ENCODE measurements around the gene KLHL18. TPM values are rescaled to one million over a fixed set of nuclear protein-coding genes. Genes with fewer than 3 reads are reported as not detected.

Gene KLHL18
- total RNA-seq, 1 donor from 2014 or later = 30.2 TPM

DNA sequence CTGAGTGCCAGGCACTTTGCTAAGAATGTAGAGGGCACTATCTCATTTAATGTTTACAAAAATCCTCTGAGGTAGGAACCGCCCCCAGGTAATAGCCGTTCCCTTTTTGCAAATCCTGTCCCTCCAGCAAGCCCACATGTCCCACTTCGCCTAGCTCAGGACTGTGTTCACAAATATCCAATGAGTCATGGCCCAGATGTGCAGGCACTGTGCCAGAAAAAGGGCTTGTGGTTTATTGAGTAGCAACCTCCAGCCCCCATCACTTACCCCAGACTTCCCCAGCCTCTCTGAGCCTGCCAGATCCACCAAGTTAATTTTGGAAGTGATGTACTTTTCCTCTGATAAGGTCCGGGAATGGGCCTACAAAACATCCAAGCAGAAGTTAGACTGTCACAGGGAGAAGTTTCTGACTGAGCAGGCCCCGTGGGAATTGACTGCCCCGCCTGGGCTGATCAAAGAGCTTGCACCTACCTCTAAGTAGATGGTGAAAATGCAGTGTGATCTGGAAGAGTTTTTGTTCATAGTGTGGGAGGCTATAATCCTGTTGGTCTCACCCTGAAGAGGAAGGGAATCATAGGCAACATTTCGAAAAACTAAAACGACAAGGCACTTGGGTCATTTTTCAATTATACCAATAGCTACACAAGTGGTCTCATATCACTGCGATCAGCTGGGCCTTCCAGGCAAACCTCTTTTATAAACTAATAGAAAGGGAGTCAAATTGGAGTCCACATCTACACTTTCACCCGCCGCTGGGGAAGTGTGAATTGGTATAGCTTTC is 15.8 kb upstream of the KLHL18 start:
- TF ChIP-seq, protein P1, sequence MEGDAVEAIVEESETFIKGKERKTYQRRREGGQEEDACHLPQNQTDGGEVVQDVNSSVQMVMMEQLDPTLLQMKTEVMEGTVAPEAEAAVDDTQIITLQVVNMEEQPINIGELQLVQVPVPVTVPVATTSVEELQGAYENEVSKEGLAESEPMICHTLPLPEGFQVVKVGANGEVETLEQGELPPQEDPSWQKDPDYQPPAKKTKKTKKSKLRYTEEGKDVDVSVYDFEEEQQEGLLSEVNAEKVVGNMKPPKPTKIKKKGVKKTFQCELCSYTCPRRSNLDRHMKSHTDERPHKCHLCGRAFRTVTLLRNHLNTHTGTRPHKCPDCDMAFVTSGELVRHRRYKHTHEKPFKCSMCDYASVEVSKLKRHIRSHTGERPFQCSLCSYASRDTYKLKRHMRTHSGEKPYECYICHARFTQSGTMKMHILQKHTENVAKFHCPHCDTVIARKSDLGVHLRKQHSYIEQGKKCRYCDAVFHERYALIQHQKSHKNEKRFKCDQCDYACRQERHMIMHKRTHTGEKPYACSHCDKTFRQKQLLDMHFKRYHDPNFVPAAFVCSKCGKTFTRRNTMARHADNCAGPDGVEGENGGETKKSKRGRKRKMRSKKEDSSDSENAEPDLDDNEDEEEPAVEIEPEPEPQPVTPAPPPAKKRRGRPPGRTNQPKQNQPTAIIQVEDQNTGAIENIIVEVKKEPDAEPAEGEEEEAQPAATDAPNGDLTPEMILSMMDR (IDR thresholded peaks at IDR 0.05) = no peak
- Histone ChIP-seq H3K9me3 (no peaks in the 10 kb centered on the region), H3K27me3 (ENCODE audit: low read depth) (no peaks in the 10 kb centered on the region), H3K4me3 (no peak overlapping the region), H3K36me3 (peaks cover 6% of the 10 kb centered on the region), H3K27ac (no peak overlapping the region), H3K4me1 (peaks cover 8% of the 10 kb centered on the region)
- ATAC-seq (peak; percentile 65 to 71), DNase-seq (peak; percentile 58)
- intact Hi-C loops (cut with DNase I) = no loop called here

DNA sequence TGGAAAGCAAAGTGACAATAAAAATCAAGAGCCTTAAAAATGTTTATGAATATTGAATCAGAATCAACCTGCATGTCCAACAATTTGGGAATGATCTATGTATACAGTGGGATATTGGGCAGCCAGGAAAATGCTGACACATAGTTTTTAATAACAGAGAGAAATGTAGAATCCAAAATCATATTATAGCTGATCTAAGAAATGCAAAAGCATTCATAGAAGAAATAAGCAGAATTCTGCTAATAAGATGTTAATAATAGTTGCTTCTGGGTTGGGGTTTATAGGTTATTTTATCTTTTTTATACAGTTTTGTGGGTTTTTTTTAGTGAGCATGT is 15.3 kb upstream of the KLHL18 start:
- ATAC-seq (no peak), DNase-seq (no peak)
- intact Hi-C loops (cut with DNase I) = no loop called here
- H3K27me3 ChIP-seq (ENCODE audit: low read depth) = no peaks in the 10 kb centered on the region
- peaks cover 6% of the 10 kb centered on the region for H3K36me3 ChIP-seq
- peaks cover 8% of the 10 kb centered on the region for H3K4me1 ChIP-seq
- H3K4me3 ChIP-seq = no peak overlapping the region
- no peaks in the 10 kb centered on the region for H3K9me3 ChIP-seq
- no peak overlapping the region for H3K27ac ChIP-seq
- TF ChIP-seq, protein P1 (IDR thresholded peaks at IDR 0.05) = no peak

DNA sequence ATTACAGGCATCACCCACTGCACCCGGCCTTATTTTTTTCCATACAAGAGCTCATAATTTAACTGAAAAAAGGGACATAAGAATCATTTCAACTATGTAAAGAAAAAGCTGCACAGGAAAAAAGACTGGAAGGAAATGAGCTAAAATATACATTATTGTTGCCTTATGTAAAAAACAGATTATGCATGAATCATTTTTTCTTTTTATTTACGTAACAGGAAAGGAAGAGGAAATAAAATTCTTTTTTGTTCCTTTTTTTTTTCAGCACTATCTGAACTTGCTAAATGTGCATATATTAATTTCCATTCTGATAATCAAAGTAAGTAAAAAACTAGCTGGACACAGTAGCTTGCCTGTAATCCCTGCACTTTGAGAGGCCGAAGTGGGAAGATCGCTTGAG is 12.2 kb upstream of the KLHL18 start:
- H3K36me3 ChIP-seq = peaks cover 19% of the 10 kb centered on the region
- no peak overlapping the region for H3K4me3 ChIP-seq
- ATAC-seq (no peak), DNase-seq (no peak)
- no peaks in the 10 kb centered on the region for H3K9me3 ChIP-seq
- no peak overlapping the region for H3K27ac ChIP-seq
- H3K4me1 ChIP-seq = peaks cover 8% of the 10 kb centered on the region
- intact Hi-C loops (cut with DNase I) = no loop called here
- TF ChIP-seq, protein P1 (IDR thresholded peaks at IDR 0.05) = no peak
- H3K27me3 ChIP-seq (ENCODE audit: low read depth) = no peaks in the 10 kb centered on the region

DNA sequence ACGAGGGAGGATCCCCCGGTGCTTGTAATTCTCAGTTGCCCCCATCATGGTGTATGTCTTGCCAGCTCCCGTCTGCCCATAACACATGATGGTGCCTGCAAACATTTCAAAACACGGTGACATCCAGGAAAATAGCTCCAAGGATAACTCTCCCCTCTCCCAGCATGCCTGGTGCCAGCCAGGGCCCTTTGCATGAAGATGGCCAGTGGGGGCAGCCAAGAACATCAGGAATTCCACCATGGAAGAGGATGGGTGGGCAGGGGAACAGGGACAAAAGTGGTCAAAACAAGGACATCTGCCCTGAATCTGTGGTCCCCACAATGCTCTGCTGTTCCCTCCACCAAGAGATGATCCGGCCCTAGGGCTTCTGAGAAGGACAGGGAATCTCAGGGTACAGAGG is 9.2 kb upstream of the KLHL18 start:
- peaks cover 19% of the 10 kb centered on the region for H3K36me3 ChIP-seq
- TF ChIP-seq, protein P1 (IDR thresholded peaks at IDR 0.05) = no peak
- no peaks in the 10 kb centered on the region for H3K27me3 ChIP-seq (ENCODE audit: low read depth)
- ATAC-seq = no peak
- intact Hi-C loops (cut with DNase I) = no loop called here
- no peak overlapping the region for H3K27ac ChIP-seq
- no peak overlapping the region for H3K4me3 ChIP-seq
- H3K9me3 ChIP-seq = no peaks in the 10 kb centered on the region
- no peaks in the 10 kb centered on the region for H3K4me1 ChIP-seq
- no peak for DNase-seq

DNA sequence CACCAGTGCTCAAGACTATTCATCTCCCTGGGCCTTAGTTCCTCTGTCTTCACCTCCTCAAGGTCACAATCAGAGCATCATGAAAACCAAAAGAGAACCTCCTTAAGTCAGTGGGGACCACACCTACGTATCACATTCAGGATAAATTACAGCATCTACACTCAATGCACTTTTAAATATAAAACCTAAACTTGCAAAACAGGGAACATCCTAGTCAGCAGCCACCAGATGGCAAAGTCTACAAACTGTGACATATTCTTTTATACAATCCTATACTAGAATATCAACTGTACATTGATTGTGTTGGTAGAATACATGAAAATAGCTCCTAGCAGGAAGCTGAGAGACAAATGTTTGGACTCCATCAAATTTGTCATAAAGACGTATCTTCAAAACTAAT is 8.1 kb upstream of the KLHL18 start:
- Histone ChIP-seq H3K4me1 (no peaks in the 10 kb centered on the region), H3K4me3 (no peak overlapping the region), H3K27ac (no peak overlapping the region), H3K36me3 (peaks cover 19% of the 10 kb centered on the region), H3K9me3 (no peaks in the 10 kb centered on the region), H3K27me3 (ENCODE audit: low read depth) (no peaks in the 10 kb centered on the region)
- intact Hi-C loops (cut with DNase I) = no loop called here
- DNase-seq (no peak), ATAC-seq (no peak)
- TF ChIP-seq, protein P1 (IDR thresholded peaks at IDR 0.05) = no peak
